DOHH2 (cell line): ENCODE data around the gene MMP8.

Experiments used
- H3F3A ChIP-seq: fragments of 200-600 bp; sonication (generic), shearing (Covaris generic); 2 replicates; pipeline ENCODE4 v1.6.0; 2016; ENCODE audit warnings: antibody characterized with exemption, mild to moderate bottlenecking; ENCODE audit not compliant: control insufficient read depth, insufficient read depth
- H3K27ac ChIP-seq: fragments of 200-600 bp; sonication (generic); 2 replicates; pipeline ENCODE4 v1.5.1; 2014; ENCODE audit warnings: low read depth, mild to moderate bottlenecking, low read length, moderate library complexity
- H3K27me3 ChIP-seq: fragments of 200-600 bp; sonication (generic); 2 replicates; pipeline ENCODE4 v1.6.1; 2014; ENCODE audit warnings: mild to moderate bottlenecking, low read length, mixed read lengths; ENCODE audit not compliant: control insufficient read depth
- H3K36me3 ChIP-seq: fragments of 200-600 bp; sonication (generic); 2 replicates; pipeline ENCODE4 v1.6.1; 2014; ENCODE audit warnings: mild to moderate bottlenecking, low read length, moderate library complexity, mixed read lengths; ENCODE audit not compliant: control insufficient read depth
- H3K4me1 ChIP-seq: fragments of 200-600 bp; sonication (generic); 2 replicates; pipeline ENCODE4 v1.6.1; 2014; ENCODE audit warnings: mild to moderate bottlenecking, low read length, mixed read lengths; ENCODE audit not compliant: control insufficient read depth
- H3K4me2 ChIP-seq: fragments of 200-600 bp; sonication (generic); 2 replicates; pipeline ENCODE4 v1.6.0; 2014; ENCODE audit warnings: mild to moderate bottlenecking, low read length, moderate library complexity
- H3K4me3 ChIP-seq: fragments of 200-600 bp; sonication (generic); 2 replicates; pipeline ENCODE4 v1.5.1; 2014; ENCODE audit warnings: mild to moderate bottlenecking, low read length, mixed read lengths
- H3K79me2 ChIP-seq: fragments of 200-600 bp; sonication (generic); 2 replicates; pipeline ENCODE4 v1.6.1; 2014; ENCODE audit warnings: mild to moderate bottlenecking, low read length, mixed read lengths; ENCODE audit not compliant: control insufficient read depth
- H3K9me2 ChIP-seq: fragments of 200-600 bp; sonication (generic); replicated peaks from 2 replicates; pipeline ENCODE4 v1.6.1; 2014; ENCODE audit warnings: mild to moderate bottlenecking, low read length, mixed read lengths; ENCODE audit not compliant: control insufficient read depth
- H3K9me3 ChIP-seq: fragments of 200-600 bp; sonication (generic); 2 replicates; pipeline ENCODE4 v1.6.1; 2014; ENCODE audit warnings: antibody characterized with exemption, low read length, mixed read lengths; ENCODE audit not compliant: control insufficient read depth, insufficient read depth
- H4K20me1 ChIP-seq: fragments of 200-600 bp; sonication (generic); 2 replicates; pipeline ENCODE4 v1.6.0; 2014; ENCODE audit warnings: low read depth, mild to moderate bottlenecking, antibody characterized with exemption, low read length, moderate library complexity; ENCODE audit not compliant: control insufficient read depth, insufficient read depth
- CTCF ChIP-seq: fragments of 200-600 bp; sonication (generic); IDR thresholded peaks from one replicate; pipeline ENCODE4 v1.5.1; 2014; ENCODE audit warnings: antibody characterized with exemption, mild to moderate bottlenecking, low read depth, low read length; ENCODE audit not compliant: poor library complexity, severe bottlenecking
- EZH2phosphoT487 ChIP-seq: fragments of 200-600 bp; sonication (generic); IDR thresholded peaks from 2 replicates; pipeline ENCODE4 v1.6.1; 2017; ENCODE audit warnings: borderline replicate concordance, mild to moderate bottlenecking, antibody characterized with exemption, low read length, moderate library complexity, mixed read lengths

The MMP8 gene

GRCh38 chr11:102761646-102762238 is 37.0 kb upstream of the MMP8 start:
- Histone ChIP-seq H3K79me2 (no peaks in the 10 kb centered on the region), H3K27ac (no peak overlapping the region), H3K4me1 (peaks cover 5% of the 10 kb centered on the region; the same call in 1 of the 2 replicates), H3K4me2 (no peak overlapping the region), H3K36me3 (no peaks in the 10 kb centered on the region), H3K9me2 (no peaks in the 10 kb centered on the region), H3K27me3 (peaks cover 2% of the 10 kb centered on the region), H3K4me3 (no peak overlapping the region), H3F3A (no peaks in the 10 kb centered on the region), H4K20me1 (no peaks in the 10 kb centered on the region), H3K9me3 (no peaks in the 10 kb centered on the region)
- TF ChIP-seq CTCF (no peak), EZH2phosphoT487 (no peak)

- Histone ChIP-seq H3K4me1 (peaks cover 5% of the 10 kb centered on the region; the same call in 1 of the 2 replicates), H3F3A (no peaks in the 10 kb centered on the region), H3K4me2 (no peak overlapping the region), H3K79me2 (no peaks in the 10 kb centered on the region), H3K9me3 (no peaks in the 10 kb centered on the region), H3K27ac (no peak overlapping the region), H4K20me1 (no peaks in the 10 kb centered on the region), H3K4me3 (no peak overlapping the region), H3K27me3 (peaks cover 2% of the 10 kb centered on the region), H3K36me3 (no peaks in the 10 kb centered on the region), H3K9me2 (no peaks in the 10 kb centered on the region)
- TF ChIP-seq EZH2phosphoT487 (no peak), CTCF (no peak)
Measured at GRCh38 chr11:102760344-102761035, 35.7 kb upstream of the MMP8 start.

- Histone ChIP-seq H3K9me2 (no peaks in the 10 kb centered on the region), H3K27me3 (peaks cover 6% of the 10 kb centered on the region; the same call in 1 of the 2 replicates), H3K27ac (no peak overlapping the region), H3K9me3 (no peaks in the 10 kb centered on the region), H3K36me3 (no peaks in the 10 kb centered on the region), H3K4me2 (no peak overlapping the region), H3K79me2 (no peaks in the 10 kb centered on the region), H3F3A (no peaks in the 10 kb centered on the region), H3K4me1 (peaks cover 5% of the 10 kb centered on the region; the same call in 1 of the 2 replicates), H4K20me1 (no peaks in the 10 kb centered on the region), H3K4me3 (no peak overlapping the region)
- TF ChIP-seq EZH2phosphoT487 (no peak), CTCF (no peak)
Measured at GRCh38 chr11:102757823-102758549, 33.2 kb upstream of the MMP8 start.
